ENCODE measurements around the gene AHR. TPM values are rescaled to one million over a fixed set of nuclear protein-coding genes. Genes with fewer than 3 reads are reported as not detected.

The AHR gene
- total and polyA plus RNA-seq, 2 donors (not counting 3 experiments of a cell fraction or from before 2014, with no cell fraction given), result 4.8 to 31.8 TPM

DNA sequence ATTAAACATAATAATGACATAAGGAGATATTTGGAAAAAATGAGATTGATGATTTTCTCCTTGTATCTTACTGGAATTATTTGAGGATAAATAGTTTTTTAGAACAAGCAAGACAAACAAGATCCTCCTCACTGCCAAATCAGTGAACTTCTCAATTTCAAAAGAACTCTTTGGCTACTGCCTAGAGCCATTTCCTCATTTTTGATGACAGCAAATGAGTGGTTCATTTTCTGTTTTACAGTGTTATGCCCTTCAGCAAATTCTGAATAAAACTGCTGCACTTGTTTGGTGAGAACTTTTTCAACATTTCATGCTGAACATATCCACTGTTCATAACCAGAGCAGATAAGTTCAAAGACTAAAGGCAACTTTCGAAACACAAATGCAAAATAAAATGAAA lies 42.5 kb upstream of the AHR start:
- no peaks in the 10 kb centered on the region for H4K20me1 ChIP-seq (replicated peaks; ENCODE audit: control insufficient read depth, extremely low read depth, insufficient read depth, low read length)
- H3K9me3 ChIP-seq (replicated peaks; ENCODE audit: control insufficient read depth, insufficient read depth, low read length), result no peaks in the 10 kb centered on the region
- H2AFZ ChIP-seq (ENCODE audit: low read depth, low read length), result no peak overlapping the region
- no peaks in the 10 kb centered on the region for H3K4me1 ChIP-seq (ENCODE audit: control insufficient read depth, extremely low read depth, insufficient read depth, low read length)
- no peak for DNase-seq (ENCODE audit: low read depth, low spot score)
- H3K27me3 ChIP-seq (ENCODE audit: control insufficient read depth in 2 of 2, insufficient read depth in 2 of 2, low read length in 2 of 2), result no peaks in the 10 kb centered on the region
- intact Hi-C loops (cut with micrococcal nuclease) (no loop called here), dilution Hi-C loops (cut with MboI; ENCODE audit: extremely low pct_ligation_motif_present, low sequenced_read_pairs) (no loop called here)
- H3K4me2 ChIP-seq (ENCODE audit: insufficient read depth, low read length), result no peak overlapping the region
- no TSS peak for BruUV-seq (replicated peaks)
- no peaks in the 10 kb centered on the region for H3K79me2 ChIP-seq (ENCODE audit: control insufficient read depth, insufficient read depth, low read length)
- no peaks in the 10 kb centered on the region for H3K9me1 ChIP-seq (replicated peaks; ENCODE audit: control insufficient read depth, extremely low read depth, insufficient read depth, low read length)
- no peak overlapping the region for H3K4me3 ChIP-seq (replicated peaks in 1 of 3; ENCODE audit: insufficient read depth in 1 of 3, low read depth in 1 of 3, low read length in 3 of 3)
- CTCF ChIA-PET, result no interaction called here
- no peak overlapping the region for H3K27ac ChIP-seq (ENCODE audit: insufficient read depth, low read depth, low read length)
- FAIRE-seq, result no peak
- POLR2A ChIA-PET, result no interaction called here
- no peaks in the 10 kb centered on the region for H3K36me3 ChIP-seq (ENCODE audit: control insufficient read depth in 2 of 2, extremely low read depth in 1 of 2, insufficient read depth in 2 of 2, low read length in 2 of 2)
- no peak overlapping the region for H3K9ac ChIP-seq (replicated peaks; ENCODE audit: extremely low read depth, insufficient read depth, low read length)
- TF ChIP-seq JUN (IDR thresholded peaks at IDR 0.05; ENCODE audit: borderline replicate concordance, insufficient read depth, insufficient read length, low read depth) (no peak), POLR2A (IDR thresholded peaks at IDR 0.05; ENCODE audit: low read depth, low read length) (no peak), POLR2AphosphoS5 (IDR thresholded peaks at IDR 0.05; ENCODE audit: insufficient read depth, low read depth, low read length) (no peak), MYC (IDR thresholded peaks at IDR 0.05; ENCODE audit: low read depth, low read length) (no peak)
- TF ChIP-seq, protein P1, sequence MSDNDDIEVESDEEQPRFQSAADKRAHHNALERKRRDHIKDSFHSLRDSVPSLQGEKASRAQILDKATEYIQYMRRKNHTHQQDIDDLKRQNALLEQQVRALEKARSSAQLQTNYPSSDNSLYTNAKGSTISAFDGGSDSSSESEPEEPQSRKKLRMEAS (IDR thresholded peaks at IDR 0.05; ENCODE audit: insufficient read depth, insufficient read length), result no peak
- TF ChIP-seq, protein P2, sequence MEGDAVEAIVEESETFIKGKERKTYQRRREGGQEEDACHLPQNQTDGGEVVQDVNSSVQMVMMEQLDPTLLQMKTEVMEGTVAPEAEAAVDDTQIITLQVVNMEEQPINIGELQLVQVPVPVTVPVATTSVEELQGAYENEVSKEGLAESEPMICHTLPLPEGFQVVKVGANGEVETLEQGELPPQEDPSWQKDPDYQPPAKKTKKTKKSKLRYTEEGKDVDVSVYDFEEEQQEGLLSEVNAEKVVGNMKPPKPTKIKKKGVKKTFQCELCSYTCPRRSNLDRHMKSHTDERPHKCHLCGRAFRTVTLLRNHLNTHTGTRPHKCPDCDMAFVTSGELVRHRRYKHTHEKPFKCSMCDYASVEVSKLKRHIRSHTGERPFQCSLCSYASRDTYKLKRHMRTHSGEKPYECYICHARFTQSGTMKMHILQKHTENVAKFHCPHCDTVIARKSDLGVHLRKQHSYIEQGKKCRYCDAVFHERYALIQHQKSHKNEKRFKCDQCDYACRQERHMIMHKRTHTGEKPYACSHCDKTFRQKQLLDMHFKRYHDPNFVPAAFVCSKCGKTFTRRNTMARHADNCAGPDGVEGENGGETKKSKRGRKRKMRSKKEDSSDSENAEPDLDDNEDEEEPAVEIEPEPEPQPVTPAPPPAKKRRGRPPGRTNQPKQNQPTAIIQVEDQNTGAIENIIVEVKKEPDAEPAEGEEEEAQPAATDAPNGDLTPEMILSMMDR (IDR thresholded peaks at IDR 0.05; ENCODE audit: extremely low read depth in 1 of 2, insufficient read depth in 1 of 2, low read depth in 1 of 2, low read length in 2 of 2), result no peak

DNA sequence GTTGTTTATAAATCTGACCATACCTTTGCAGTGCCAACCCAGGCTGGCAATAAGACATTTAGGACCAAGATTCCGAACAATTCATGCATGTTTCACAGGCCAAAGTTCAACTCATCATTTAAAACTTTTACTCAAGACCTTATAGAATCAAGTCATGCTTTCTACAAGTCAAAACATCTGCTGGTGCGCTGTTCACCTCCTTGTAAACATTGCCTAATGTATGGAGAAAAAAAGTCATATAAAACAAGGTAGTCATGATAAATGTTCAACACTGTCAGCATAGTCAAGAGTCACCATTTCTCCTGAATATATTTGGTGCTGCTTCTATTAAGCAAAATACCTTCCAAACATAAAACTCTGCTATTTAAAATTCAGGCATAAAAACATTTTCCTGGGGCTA lies 42.1 kb upstream of the AHR start:
- no peaks in the 10 kb centered on the region for H3K79me2 ChIP-seq (ENCODE audit: control insufficient read depth, insufficient read depth, low read length)
- H2AFZ ChIP-seq (ENCODE audit: low read depth, low read length), result no peak overlapping the region
- FAIRE-seq (no peak), DNase-seq (ENCODE audit: low read depth, low spot score) (no peak)
- H3K27me3 ChIP-seq (ENCODE audit: control insufficient read depth in 2 of 2, insufficient read depth in 2 of 2, low read length in 2 of 2), result no peaks in the 10 kb centered on the region
- BruUV-seq (replicated peaks), result no TSS peak
- intact Hi-C loops (cut with micrococcal nuclease), result no loop called here
- no peaks in the 10 kb centered on the region for H3K36me3 ChIP-seq (ENCODE audit: control insufficient read depth in 2 of 2, extremely low read depth in 1 of 2, insufficient read depth in 2 of 2, low read length in 2 of 2)
- no peak for TF ChIP-seq FOS (IDR thresholded peaks at IDR 0.05; ENCODE audit: borderline replicate concordance, insufficient read depth, low read length)
- TF ChIP-seq, protein P1 (IDR thresholded peaks at IDR 0.05; ENCODE audit: insufficient read depth, insufficient read length), result no peak
- no peak for TF ChIP-seq EZH2 (IDR thresholded peaks at IDR 0.05; ENCODE audit: borderline replicate concordance, low read depth, low read length, severe bottlenecking)
- no peak for TF ChIP-seq MYC (IDR thresholded peaks at IDR 0.05; ENCODE audit: low read depth, low read length)
- no peak for TF ChIP-seq POLR2A (IDR thresholded peaks at IDR 0.05; ENCODE audit: low read depth, low read length)
- TF ChIP-seq JUN (IDR thresholded peaks at IDR 0.05; ENCODE audit: borderline replicate concordance, insufficient read depth, insufficient read length, low read depth), result no peak
- no peak for TF ChIP-seq GATA2 (IDR thresholded peaks at IDR 0.05; ENCODE audit: insufficient read depth, insufficient read length, low read depth, low read length)
- no peaks in the 10 kb centered on the region for H4K20me1 ChIP-seq (replicated peaks; ENCODE audit: control insufficient read depth, extremely low read depth, insufficient read depth, low read length)
- CTCF ChIA-PET, result no interaction called here
- no peaks in the 10 kb centered on the region for H3K9me1 ChIP-seq (replicated peaks; ENCODE audit: control insufficient read depth, extremely low read depth, insufficient read depth, low read length)
- H3K9ac ChIP-seq (replicated peaks; ENCODE audit: extremely low read depth, insufficient read depth, low read length), result no peak overlapping the region
- no peaks in the 10 kb centered on the region for H3K9me3 ChIP-seq (replicated peaks; ENCODE audit: control insufficient read depth, insufficient read depth, low read length)
- POLR2A ChIA-PET, result no interaction called here
- no peak overlapping the region for H3K4me2 ChIP-seq (ENCODE audit: insufficient read depth, low read length)
- peaks cover 2% of the 10 kb centered on the region for H3K4me1 ChIP-seq (ENCODE audit: control insufficient read depth, extremely low read depth, insufficient read depth, low read length)
- no peak overlapping the region for H3K4me3 ChIP-seq (replicated peaks in 1 of 3; ENCODE audit: insufficient read depth in 1 of 3, low read depth in 1 of 3, low read length in 3 of 3)
- dilution Hi-C loops (cut with MboI; ENCODE audit: extremely low pct_ligation_motif_present, low sequenced_read_pairs), result no loop called here
- H3K27ac ChIP-seq (ENCODE audit: insufficient read depth, low read depth, low read length), result no peak overlapping the region

All from endothelial cell of umbilical vein (primary cell).